K562 (cell line): ENCODE measurements around the gene NDUFB10. TPM values are rescaled to one million over a fixed set of nuclear protein-coding genes. Genes with fewer than 3 reads are reported as not detected.
A peak's percentile ranks its signal among the peaks of the same experiment; 100 is the strongest.

Source experiments
- COPS2 ChIP-seq: fragments of 450-650 bp; conservative IDR thresholded peaks from 2 replicates; pipeline ENCODE4 v1.6.1; 2016; ENCODE audit warnings: mild to moderate bottlenecking, moderate library complexity
- HNRNPH1 ChIP-seq: fragments of 200-400 bp; formaldehyde crosslinking; optimal IDR thresholded peaks from 2 replicates; pipeline ENCODE3; 2017; ENCODE audit warnings: low read depth, mild to moderate bottlenecking, low read length, moderate library complexity
- KAT2B ChIP-seq: IDR thresholded peaks from one replicate; pipeline ENCODE4 v1.6.1; 2012; ENCODE audit warnings: low read depth, mild to moderate bottlenecking, control low read depth, inconsistent platforms, low read length, moderate library complexity
- PHTF2 ChIP-seq: fragments of 250-450 bp; sonication (Bioruptor Pico); IDR thresholded peaks from 2 replicates; pipeline ENCODE4 v1.5.0; 2021; ENCODE audit warnings: mild to moderate bottlenecking
- PML ChIP-seq: IDR thresholded peaks from 2 replicates; pipeline ENCODE4 v1.6.1; 2012; ENCODE audit warnings: low read length, inconsistent platforms
- POLR2AphosphoS5 ChIP-seq: IDR thresholded peaks from 2 replicates; pipeline ENCODE4 v1.6.1; 2011; ENCODE audit warnings: mild to moderate bottlenecking, low read depth, low read length, moderate library complexity; ENCODE audit not compliant: control insufficient read depth, insufficient read depth
- SUPT5H ChIP-seq: fragments of 450-650 bp; IDR thresholded peaks from 2 replicates; pipeline ENCODE4 v1.6.1; 2016
- TCF7L2 ChIP-seq: fragments of 150-350 bp; IDR thresholded peaks from 2 replicates; pipeline ENCODE4 v1.6.1; 2016; ENCODE audit warnings: low read depth, mild to moderate bottlenecking, low read length, moderate library complexity
- TEAD2 ChIP-seq: fragments of 450-650 bp; IDR thresholded peaks from 2 replicates; pipeline ENCODE4 v1.6.1; 2016; ENCODE audit warnings: missing genetic modification characterization, control low read depth, missing compliant biosample characterization
- ZNF324 ChIP-seq: fragments of 250-450 bp; sonication (Bioruptor Pico); IDR thresholded peaks from 2 replicates; pipeline ENCODE4 v1.4.0; 2020; ENCODE audit warnings: mild to moderate bottlenecking
- ZNF589 ChIP-seq: fragments of 200-800 bp; sonication (Bioruptor generic); IDR thresholded peaks from 2 replicates; pipeline ENCODE4 v1.6.1; 2016; ENCODE audit warnings: low read depth, missing genetic modification characterization, missing compliant biosample characterization
- polyA plus RNA-seq, 8 experiments: library from polyadenylated mRNA; depleted of rRNA in 4 of 8; stranded (reverse) in 5 of 8; unstranded in 3 of 8; fragments of >200 nt; fragmentation: Nextera tagmentation in 2 of 8; fragmentation: Illumina TruSeq in 1 of 8; extraction: Ambion mirVana in 2 of 8; extraction: Trizol in 1 of 8; gene quantifications; 2 replicates each; pipeline versions ENCODE4 v1.2.1 to v1.2.3, GENCODE V29; 2011 to 2014; ENCODE audit warnings: inconsistent platforms in 1 of 8, missing spikeins in 1 of 8
- total RNA-seq, 7 experiments: library from RNA; depleted of rRNA in 6 of 7; stranded (reverse); fragments of >200 nt in 6 of 7; fragmentation: Illumina TruSeq in 2 of 7; extraction: Trizol in 2 of 7; gene quantifications; 2 replicates each; pipeline versions ENCODE4 v1.2.1 to v1.2.3, GENCODE V29; 2011 to 2021; ENCODE audit warnings: low replicate concordance in 1 of 7
- TF ChIP-seq, protein P1 (sequence below): fragments of 250-450 bp; sonication (Bioruptor Pico); IDR thresholded peaks from 2 replicates; pipeline ENCODE4 v1.8.0; 2021; ENCODE audit warnings: borderline replicate concordance, mild to moderate bottlenecking, moderate library complexity; ENCODE audit not compliant: poor library complexity, severe bottlenecking
- TF ChIP-seq, protein P2 (sequence below): sonication (generic); formaldehyde crosslinking; IDR thresholded peaks from 2 replicates; pipeline ENCODE4 v1.8.1; 2023; ENCODE audit warnings: mild to moderate bottlenecking, missing genetic modification reagents
- TF ChIP-seq, protein P3 (sequence below): sonication (generic); formaldehyde crosslinking; IDR thresholded peaks from 2 replicates; pipeline ENCODE4 v1.8.0; 2023; ENCODE audit warnings: mild to moderate bottlenecking, missing genetic modification reagents
- TF ChIP-seq, protein P4 (sequence below): fragments of 250-450 bp; sonication (Bioruptor Pico); IDR thresholded peaks from 2 replicates; pipeline ENCODE4 v1.4.0; 2020; ENCODE audit warnings: borderline replicate concordance
- TF ChIP-seq, protein P5 (sequence below): fragments of 250-450 bp; sonication (Bioruptor Pico); IDR thresholded peaks from 2 replicates; pipeline ENCODE4 v1.4.0; 2020
- TF ChIP-seq, protein P6 (sequence below): IDR thresholded peaks from 3 replicates; pipeline ENCODE4 v1.6.1; 2011; ENCODE audit warnings: borderline replicate concordance, mild to moderate bottlenecking; ENCODE audit not compliant: insufficient read length, insufficient read depth
- TF ChIP-seq, protein P7 (sequence below): fragments of 250-450 bp; sonication (Bioruptor Pico); IDR thresholded peaks from 2 replicates; pipeline ENCODE4 v1.6.1; 2021; ENCODE audit warnings: mild to moderate bottlenecking

The NDUFB10 gene
- total and polyA plus RNA-seq, 9 of the 15 experiments (the other 6 are each of a cell fraction or from before 2014, with no cell fraction given): 69.3 to 527 (median 161) TPM

DNA sequence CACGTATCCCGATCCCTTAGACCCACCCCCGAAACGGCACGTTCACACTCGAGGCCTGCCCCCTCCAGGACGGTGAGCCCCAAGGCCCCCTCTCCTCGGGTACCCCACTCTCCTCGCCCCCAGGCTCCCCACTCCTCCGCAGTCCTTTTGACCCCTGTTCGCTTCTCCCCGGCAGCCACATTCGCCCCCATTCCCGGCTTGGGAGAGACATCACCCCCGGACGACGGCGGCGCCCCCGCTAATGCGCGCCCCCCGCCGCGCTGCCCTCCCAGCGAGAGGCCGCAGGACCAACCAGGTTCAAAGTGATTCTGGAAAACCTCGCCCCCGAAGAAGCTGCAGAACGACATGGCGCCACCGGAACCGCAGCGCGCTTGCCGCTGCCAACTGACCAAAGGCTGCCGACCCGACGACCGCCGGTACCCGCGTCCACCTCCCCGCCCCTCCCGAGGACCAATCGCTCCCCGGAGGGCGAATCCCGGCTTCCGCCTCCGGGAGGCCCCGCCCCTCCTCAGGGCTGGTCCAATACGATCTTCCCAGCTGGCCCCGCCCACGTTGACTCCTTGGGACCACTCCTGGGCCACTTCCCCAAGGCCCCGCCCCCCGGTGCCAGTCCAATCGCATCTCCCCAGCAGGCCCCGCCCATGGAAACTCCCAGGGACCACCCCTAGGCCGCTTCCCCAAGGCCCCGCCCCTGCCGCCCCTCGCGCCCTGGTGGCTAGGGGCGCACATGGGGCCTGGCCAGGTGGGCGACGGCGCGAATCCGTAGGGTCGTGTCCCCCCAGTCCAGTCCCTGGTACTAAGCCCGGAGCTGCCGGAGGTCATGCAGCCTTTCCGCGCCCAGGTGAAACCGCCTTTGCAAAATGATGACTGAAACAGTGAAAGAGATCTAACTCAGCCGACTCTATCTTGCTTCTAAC lies 16.3 kb upstream of the NDUFB10 start, which contains the start of gene MSRB1 (continued):
- TF ChIP-seq, protein P1, sequence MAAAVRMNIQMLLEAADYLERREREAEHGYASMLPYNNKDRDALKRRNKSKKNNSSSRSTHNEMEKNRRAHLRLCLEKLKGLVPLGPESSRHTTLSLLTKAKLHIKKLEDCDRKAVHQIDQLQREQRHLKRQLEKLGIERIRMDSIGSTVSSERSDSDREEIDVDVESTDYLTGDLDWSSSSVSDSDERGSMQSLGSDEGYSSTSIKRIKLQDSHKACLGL (CRISPR knock-in tag): no peak
- TF ChIP-seq, protein P2, sequence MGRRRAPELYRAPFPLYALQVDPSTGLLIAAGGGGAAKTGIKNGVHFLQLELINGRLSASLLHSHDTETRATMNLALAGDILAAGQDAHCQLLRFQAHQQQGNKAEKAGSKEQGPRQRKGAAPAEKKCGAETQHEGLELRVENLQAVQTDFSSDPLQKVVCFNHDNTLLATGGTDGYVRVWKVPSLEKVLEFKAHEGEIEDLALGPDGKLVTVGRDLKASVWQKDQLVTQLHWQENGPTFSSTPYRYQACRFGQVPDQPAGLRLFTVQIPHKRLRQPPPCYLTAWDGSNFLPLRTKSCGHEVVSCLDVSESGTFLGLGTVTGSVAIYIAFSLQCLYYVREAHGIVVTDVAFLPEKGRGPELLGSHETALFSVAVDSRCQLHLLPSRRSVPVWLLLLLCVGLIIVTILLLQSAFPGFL (CRISPR knock-in tag): no peak
- TF ChIP-seq PML (no peak), TEAD2 (no peak), SUPT5H (peak; percentile 80), PHTF2 (CRISPR knock-in tag) (no peak), TCF7L2 (no peak), POLR2AphosphoS5 (no peak), KAT2B (no peak), HNRNPH1 (no peak), ZNF324 (no peak), COPS2 (no peak), ZNF589 (CRISPR knock-in tag) (no peak)
- TF ChIP-seq, protein P3, sequence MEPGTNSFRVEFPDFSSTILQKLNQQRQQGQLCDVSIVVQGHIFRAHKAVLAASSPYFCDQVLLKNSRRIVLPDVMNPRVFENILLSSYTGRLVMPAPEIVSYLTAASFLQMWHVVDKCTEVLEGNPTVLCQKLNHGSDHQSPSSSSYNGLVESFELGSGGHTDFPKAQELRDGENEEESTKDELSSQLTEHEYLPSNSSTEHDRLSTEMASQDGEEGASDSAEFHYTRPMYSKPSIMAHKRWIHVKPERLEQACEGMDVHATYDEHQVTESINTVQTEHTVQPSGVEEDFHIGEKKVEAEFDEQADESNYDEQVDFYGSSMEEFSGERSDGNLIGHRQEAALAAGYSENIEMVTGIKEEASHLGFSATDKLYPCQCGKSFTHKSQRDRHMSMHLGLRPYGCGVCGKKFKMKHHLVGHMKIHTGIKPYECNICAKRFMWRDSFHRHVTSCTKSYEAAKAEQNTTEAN (CRISPR knock-in tag): no peak
- TF ChIP-seq, protein P4, sequence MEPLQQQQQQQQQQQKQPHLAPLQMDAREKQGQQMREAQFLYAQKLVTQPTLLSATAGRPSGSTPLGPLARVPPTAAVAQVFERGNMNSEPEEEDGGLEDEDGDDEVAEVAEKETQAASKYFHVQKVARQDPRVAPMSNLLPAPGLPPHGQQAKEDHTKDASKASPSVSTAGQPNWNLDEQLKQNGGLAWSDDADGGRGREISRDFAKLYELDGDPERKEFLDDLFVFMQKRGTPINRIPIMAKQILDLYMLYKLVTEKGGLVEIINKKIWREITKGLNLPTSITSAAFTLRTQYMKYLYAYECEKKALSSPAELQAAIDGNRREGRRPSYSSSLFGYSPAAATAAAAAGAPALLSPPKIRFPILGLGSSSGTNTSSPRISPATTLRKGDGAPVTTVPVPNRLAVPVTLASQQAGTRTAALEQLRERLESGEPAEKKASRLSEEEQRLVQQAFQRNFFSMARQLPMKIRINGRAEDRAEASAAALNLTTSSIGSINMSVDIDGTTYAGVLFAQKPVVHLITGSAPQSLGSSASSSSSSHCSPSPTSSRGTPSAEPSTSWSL (CRISPR knock-in tag): no peak
- TF ChIP-seq, protein P5, sequence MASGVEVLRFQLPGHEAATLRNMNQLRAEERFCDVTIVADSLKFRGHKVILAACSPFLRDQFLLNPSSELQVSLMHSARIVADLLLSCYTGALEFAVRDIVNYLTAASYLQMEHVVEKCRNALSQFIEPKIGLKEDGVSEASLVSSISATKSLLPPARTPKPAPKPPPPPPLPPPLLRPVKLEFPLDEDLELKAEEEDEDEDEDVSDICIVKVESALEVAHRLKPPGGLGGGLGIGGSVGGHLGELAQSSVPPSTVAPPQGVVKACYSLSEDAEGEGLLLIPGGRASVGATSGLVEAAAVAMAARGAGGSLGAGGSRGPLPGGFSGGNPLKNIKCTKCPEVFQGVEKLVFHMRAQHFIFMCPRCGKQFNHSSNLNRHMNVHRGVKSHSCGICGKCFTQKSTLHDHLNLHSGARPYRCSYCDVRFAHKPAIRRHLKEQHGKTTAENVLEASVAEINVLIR: no peak
- TF ChIP-seq, protein P6, sequence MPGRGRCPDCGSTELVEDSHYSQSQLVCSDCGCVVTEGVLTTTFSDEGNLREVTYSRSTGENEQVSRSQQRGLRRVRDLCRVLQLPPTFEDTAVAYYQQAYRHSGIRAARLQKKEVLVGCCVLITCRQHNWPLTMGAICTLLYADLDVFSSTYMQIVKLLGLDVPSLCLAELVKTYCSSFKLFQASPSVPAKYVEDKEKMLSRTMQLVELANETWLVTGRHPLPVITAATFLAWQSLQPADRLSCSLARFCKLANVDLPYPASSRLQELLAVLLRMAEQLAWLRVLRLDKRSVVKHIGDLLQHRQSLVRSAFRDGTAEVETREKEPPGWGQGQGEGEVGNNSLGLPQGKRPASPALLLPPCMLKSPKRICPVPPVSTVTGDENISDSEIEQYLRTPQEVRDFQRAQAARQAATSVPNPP: no peak
- TF ChIP-seq, protein P7, sequence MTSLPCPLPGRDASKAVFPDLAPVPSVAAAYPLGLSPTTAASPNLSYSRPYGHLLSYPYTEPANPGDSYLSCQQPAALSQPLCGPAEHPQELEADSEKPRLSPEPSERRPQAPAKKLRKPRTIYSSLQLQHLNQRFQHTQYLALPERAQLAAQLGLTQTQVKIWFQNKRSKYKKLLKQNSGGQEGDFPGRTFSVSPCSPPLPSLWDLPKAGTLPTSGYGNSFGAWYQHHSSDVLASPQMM (CRISPR knock-in tag): no peak
